ENCODE data around the gene KDM4B. TPM values are rescaled to one million over a fixed set of nuclear protein-coding genes. Genes with fewer than 3 reads are reported as not detected.

Gene KDM4B
- total and polyA plus RNA-seq, 2 of the 8 experiments (the other 6 are each of a cell fraction or from before 2014, with no cell fraction given), result 12.0 to 31.9 TPM

Small RNAs within 50 kb of the gene (microRNA-seq; reads per million reads assigned to microRNA genes)
- 0.20 to 0.46 reads per million in 2 experiments for gene MIR4747 (ENCODE audit: borderline microRNAs expressed in 2 of 2, borderline number of aligned reads in 2 of 2, borderline replicate concordance in 1 of 2)

Small RNAs within 50 kb of the gene (small RNA-seq; reads per million reads assigned to genes)
- 0.51 reads per million for gene MIR4747 (ENCODE audit: insufficient read depth)

Other genes with a start within 250 kb of the KDM4B start
- gene DPP9, start 245.3 kb upstream of the KDM4B start, total RNA-seq (2021; fragmentation: NEBNext Ultra II Directional; extraction: Animal tissue kit (Norgen Biotek cat#: 25700)), result 40.7 and 46.8 TPM in 2 replicates
- gene DPP9, start 245.3 kb upstream of the KDM4B start, polyA plus RNA-seq (2011; rRNA removed), result 11.6 and 23.3 TPM in 2 replicates
- 16.1 and 16.4 TPM in 2 replicates for gene FEM1A, start 177.4 kb upstream of the KDM4B start, total RNA-seq (2021; fragmentation: NEBNext Ultra II Directional; extraction: Animal tissue kit (Norgen Biotek cat#: 25700))
- 6.7 and 8.8 TPM in 2 replicates for gene FEM1A, start 177.4 kb upstream of the KDM4B start, polyA plus RNA-seq (2011; rRNA removed)
- gene TICAM1, start 137.4 kb upstream of the KDM4B start, total RNA-seq (2021; fragmentation: NEBNext Ultra II Directional; extraction: Animal tissue kit (Norgen Biotek cat#: 25700)), result 0.65 TPM in 2 replicates
- gene TICAM1, start 137.4 kb upstream of the KDM4B start, polyA plus RNA-seq (2011; rRNA removed), result 0.41 and 0.57 TPM in 2 replicates
- 60.7 and 68.1 TPM in 2 replicates for gene PLIN3, start 101.4 kb upstream of the KDM4B start, total RNA-seq (2021; fragmentation: NEBNext Ultra II Directional; extraction: Animal tissue kit (Norgen Biotek cat#: 25700))
- 61.5 and 67.3 TPM in 2 replicates for gene PLIN3, start 101.4 kb upstream of the KDM4B start, polyA plus RNA-seq (2011; rRNA removed)
- not detected in 2 replicates for gene ARRDC5, start 66.2 kb upstream of the KDM4B start, total RNA-seq (2021; fragmentation: NEBNext Ultra II Directional; extraction: Animal tissue kit (Norgen Biotek cat#: 25700))
- not detected in 2 replicates for gene ARRDC5, start 66.2 kb upstream of the KDM4B start, polyA plus RNA-seq (2011; rRNA removed)
- 65.8 and 66.6 TPM in 2 replicates for gene UHRF1, start 59.6 kb upstream of the KDM4B start, total RNA-seq (2021; fragmentation: NEBNext Ultra II Directional; extraction: Animal tissue kit (Norgen Biotek cat#: 25700))
- gene UHRF1, start 59.6 kb upstream of the KDM4B start, polyA plus RNA-seq (2011; rRNA removed), result 14.7 and 24.8 TPM in 2 replicates